NCI-H345 (cell line): ENCODE results near the gene VPS25.

ENCODE experiments used
- DNase-seq: peaks from one replicate; lab custom pipeline; 2025; lab: John Stamatoyannopoulos, UW

VPS25 gene

GRCh38 chr17:42795465-42795864 is 22.2 kb downstream of the VPS25 start:
- DNase-seq = no peak

GRCh38 chr17:42796066-42796758 is 23.0 kb downstream of the VPS25 start:
- DNase-seq = no peak

GRCh38 chr17:42797067-42798007 is 24.1 kb downstream of the VPS25 start:
- no peak for DNase-seq

- DNase-seq = no peak
Observed at GRCh38 chr17:42798011-42798382, 24.7 kb downstream of the VPS25 start.

GRCh38 chr17:42798383-42799380 is 25.4 kb downstream of the VPS25 start, which contains the start of the genes CNTD1 and COA3:
Gene CNTD1, plus strand, starts transcription at chr17:42798861. Its CDS starts 207 bp downstream, at chr17:42799068.
Gene COA3, minus strand, starts transcription at chr17:42798704. Its CDS starts 23 bp downstream, at chr17:42798681.
- peak; percentile 87 for DNase-seq

- DNase-seq = no peak
Observed at GRCh38 chr17:42803074-42803883, 30.0 kb downstream of the VPS25 start.

- no peak for DNase-seq
Observed at GRCh38 chr17:42804918-42805367, 31.7 kb downstream of the VPS25 start.

- no peak for DNase-seq
Observed at GRCh38 chr17:42806249-42806648, 33.0 kb downstream of the VPS25 start.

- DNase-seq = no peak
Observed at GRCh38 chr17:42809250-42809649, 36.0 kb downstream of the VPS25 start.

GRCh38 chr17:42814633-42815399 is 41.6 kb downstream of the VPS25 start:
- no peak for DNase-seq

GRCh38 chr17:42817866-42818265 is 44.6 kb downstream of the VPS25 start:
- no peak for DNase-seq

- no peak for DNase-seq
Observed at GRCh38 chr17:42818379-42818778, 45.1 kb downstream of the VPS25 start.

GRCh38 chr17:42819939-42820535 is 46.8 kb downstream of the VPS25 start:
- DNase-seq = peak; percentile 51

- DNase-seq = no peak
Observed at GRCh38 chr17:42821176-42821575, 47.9 kb downstream of the VPS25 start.

- no peak for DNase-seq
Observed at GRCh38 chr17:42827472-42827871, 54.2 kb downstream of the VPS25 start.
